AG09309 (cell line): ENCODE results near the gene IQSEC3.

ENCODE experiments used
- DNase-seq: peaks from one replicate; pipeline ENCODE4 v3.0.0-alpha.2; 2010; ENCODE audit warnings: low read depth
- H3K4me3 ChIP-seq: 2 replicates; pipeline ENCODE4 v1.5.1; 2011; ENCODE audit warnings: mild to moderate bottlenecking, low read depth, low read length, moderate library complexity; ENCODE audit not compliant: control insufficient read depth
- TF ChIP-seq, protein P1 (sequence below): IDR thresholded peaks from 2 replicates; pipeline ENCODE4 v1.5.1; 2011; ENCODE audit warnings: mild to moderate bottlenecking, low read depth, low read length, inconsistent platforms; ENCODE audit not compliant: insufficient read depth, control insufficient read depth; ENCODE audit errors: missing control alignments

IQSEC3 gene

DNA sequence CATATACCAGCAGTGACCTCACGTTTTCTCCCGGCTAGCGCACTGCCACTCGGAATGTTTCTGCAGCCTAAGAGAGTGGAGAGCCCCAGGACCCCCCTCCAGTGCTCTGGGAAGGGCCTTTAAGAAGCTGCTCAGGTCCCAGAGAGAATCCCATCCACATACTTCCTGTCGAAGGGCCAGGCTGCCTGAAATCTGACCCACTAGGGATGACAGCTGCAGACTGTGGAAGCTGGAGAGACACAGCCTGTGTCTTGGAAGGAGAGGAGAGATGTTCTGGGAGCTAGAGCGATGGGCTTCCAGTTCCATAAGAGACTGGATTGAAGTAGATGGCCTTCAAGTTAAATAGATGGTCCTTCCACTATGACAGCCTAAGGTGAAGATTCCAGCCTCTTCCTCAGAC is 54.4 kb downstream of the IQSEC3 start:
- TF ChIP-seq, protein P1, sequence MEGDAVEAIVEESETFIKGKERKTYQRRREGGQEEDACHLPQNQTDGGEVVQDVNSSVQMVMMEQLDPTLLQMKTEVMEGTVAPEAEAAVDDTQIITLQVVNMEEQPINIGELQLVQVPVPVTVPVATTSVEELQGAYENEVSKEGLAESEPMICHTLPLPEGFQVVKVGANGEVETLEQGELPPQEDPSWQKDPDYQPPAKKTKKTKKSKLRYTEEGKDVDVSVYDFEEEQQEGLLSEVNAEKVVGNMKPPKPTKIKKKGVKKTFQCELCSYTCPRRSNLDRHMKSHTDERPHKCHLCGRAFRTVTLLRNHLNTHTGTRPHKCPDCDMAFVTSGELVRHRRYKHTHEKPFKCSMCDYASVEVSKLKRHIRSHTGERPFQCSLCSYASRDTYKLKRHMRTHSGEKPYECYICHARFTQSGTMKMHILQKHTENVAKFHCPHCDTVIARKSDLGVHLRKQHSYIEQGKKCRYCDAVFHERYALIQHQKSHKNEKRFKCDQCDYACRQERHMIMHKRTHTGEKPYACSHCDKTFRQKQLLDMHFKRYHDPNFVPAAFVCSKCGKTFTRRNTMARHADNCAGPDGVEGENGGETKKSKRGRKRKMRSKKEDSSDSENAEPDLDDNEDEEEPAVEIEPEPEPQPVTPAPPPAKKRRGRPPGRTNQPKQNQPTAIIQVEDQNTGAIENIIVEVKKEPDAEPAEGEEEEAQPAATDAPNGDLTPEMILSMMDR, result no peak
- no peak for DNase-seq

DNA sequence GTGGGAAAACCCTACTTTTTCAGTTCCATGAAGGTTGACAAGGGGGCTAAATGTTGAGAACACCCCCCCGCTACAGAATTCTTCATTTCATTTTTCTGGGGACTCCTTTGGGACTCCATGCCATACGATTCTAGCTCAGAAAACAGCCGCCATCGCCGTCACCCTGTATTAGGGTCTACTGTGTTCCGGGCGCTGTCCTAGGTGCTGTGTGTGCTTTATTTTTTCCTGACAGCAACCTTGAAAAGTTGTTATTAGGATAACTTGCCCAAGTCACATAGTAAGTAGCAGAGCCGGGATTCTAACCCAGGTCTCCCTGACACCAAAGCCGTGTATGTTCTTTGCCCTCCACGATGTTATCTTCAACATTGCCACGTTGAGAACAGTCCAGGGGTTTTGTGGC is 55.1 kb downstream of the IQSEC3 start:
- no peak for DNase-seq
- TF ChIP-seq, protein P1, result no peak
- H3K4me3 ChIP-seq, result no peak overlapping the region

More for the DNA sequence above, 54.4 kb downstream of the IQSEC3 start:
- no peak overlapping the region for H3K4me3 ChIP-seq

DNA sequence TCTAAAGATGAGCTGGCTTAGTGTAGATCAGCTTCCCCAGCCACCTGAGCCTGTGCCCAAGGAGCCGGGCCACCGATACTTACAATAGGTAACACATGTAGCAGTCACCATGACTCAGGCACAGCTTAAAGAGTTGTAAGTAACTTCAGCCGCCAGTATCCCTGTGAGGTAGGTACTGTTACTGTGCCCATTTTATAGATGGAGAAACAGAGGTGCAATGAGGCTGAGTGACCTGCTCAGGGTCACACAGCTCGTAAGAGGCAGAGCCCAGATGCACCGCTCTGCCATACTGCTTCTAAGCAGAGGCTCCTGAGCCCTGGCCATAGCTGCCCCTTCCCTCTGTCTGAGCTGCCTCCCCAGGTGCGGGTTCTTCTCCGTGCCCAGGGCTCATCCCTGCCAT is 58.5 kb downstream of the IQSEC3 start:
- DNase-seq, result no peak
- no peak overlapping the region for H3K4me3 ChIP-seq
- TF ChIP-seq, protein P1, result no peak

DNA sequence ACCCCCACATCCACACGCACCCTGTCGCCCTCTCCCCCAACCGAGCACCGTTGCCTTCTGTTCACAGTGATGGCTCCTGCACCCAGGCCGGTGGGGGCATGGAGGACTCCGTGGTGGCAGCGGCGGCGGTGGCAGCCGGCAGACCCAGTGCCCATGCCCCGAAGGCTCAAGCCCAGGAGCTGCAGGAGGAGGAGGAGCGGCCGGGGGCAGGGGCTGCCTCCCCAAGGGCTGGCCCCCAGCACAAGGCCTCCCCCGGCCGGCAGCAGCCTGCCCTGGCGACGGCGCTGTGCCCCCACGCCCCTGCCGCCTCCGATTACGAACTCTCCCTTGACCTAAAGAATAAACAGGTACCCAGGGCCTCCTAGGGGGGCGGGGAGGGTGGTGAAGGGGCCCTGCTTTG is 59.0 kb downstream of the IQSEC3 start:
- TF ChIP-seq, protein P1, result no peak
- H3K4me3 ChIP-seq, result no peak overlapping the region
- DNase-seq, result no peak

DNA sequence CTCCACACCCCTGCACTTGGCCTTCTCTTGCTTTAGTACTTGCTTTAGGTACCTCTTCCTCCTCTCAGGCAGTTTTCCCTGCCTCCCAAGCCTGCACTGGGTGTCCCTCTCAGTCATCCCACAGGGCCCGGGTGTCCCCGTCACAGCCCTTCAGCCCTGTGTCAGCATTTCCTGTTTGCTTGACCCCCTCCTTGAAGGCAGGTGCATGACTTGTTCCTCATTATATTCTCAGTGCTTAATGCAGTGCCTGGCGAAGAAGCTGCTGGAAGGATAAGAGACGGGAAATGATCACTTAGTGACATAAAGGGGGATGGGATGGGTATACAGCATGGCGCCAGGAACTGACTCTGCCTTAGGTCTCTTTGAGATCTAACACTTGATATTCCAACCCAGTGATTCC is 61.5 kb downstream of the IQSEC3 start:
- no peak overlapping the region for H3K4me3 ChIP-seq
- TF ChIP-seq, protein P1, result no peak

DNA sequence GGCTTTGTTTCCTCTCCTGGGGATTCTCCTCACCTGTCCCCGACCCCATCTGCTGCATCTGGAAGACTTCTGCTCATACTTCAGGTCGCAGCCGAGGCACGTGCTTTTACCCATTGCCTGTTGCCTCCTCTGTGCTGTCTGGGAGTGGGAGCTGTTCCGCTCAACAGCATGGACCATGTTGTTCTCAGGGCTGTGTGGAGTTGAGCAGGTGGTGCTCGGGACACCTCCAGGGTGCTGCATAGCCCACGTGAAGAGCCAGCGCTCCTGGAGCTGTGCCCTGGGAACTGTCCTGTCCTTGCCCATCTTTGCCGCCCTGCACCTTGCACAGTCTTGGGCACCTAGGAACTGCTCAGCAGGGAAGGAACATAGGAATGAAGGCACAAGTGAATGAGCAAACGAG is 62.4 kb downstream of the IQSEC3 start:
- TF ChIP-seq, protein P1, result no peak
- no peak for DNase-seq
- no peak overlapping the region for H3K4me3 ChIP-seq

More for the DNA sequence above, 61.5 kb downstream of the IQSEC3 start:
- DNase-seq, result no peak

DNA sequence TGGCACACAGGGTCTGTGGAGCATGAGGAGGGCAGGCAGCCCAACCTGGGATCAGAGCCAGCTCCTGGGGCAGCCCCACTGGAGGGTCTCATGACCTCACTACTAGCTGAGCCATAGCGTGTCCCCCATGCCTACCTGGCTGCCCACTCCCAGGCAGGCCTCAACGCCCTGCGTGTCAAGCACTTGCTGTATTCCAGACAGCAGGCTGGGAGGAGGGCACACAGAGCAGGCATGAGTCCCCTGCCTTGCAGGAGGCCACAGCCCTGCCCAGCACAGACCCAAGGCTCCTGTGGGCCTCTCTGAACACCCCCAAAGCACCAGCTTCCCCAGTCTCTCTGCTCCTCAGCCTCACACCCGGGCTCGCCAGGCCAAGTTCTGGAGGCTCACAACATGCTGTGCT is 64.0 kb downstream of the IQSEC3 start:
- DNase-seq, result no peak
- TF ChIP-seq, protein P1, result no peak
- H3K4me3 ChIP-seq, result no peak overlapping the region
